Vagina (tissue), 2 donors: ENCODE results near the gene C1QC. TPM values are rescaled to one million over a fixed set of nuclear protein-coding genes. Genes with fewer than 3 reads are reported as not detected.

ENCODE experiments used
- DNase-seq, 2 donors: peaks; one replicate each; pipeline ENCODE4 v3.0.0-alpha.2; 2017; ENCODE audit errors: extremely low spot score in 2 of 2
- H3K27ac ChIP-seq: fragments of 200-600 bp; sonication (generic); one replicate; pipeline ENCODE4 v1.5.1; 2019
- H3K27me3 ChIP-seq: fragments of 200-600 bp; sonication (generic); one replicate; pipeline ENCODE4 v1.5.1; 2019
- H3K36me3 ChIP-seq, 2 donors: fragments of 200-600 bp; sonication (generic); one replicate each; pipeline ENCODE4 v1.5.1; 2017 to 2019
- H3K4me1 ChIP-seq: fragments of 200-600 bp; sonication (generic); one replicate; pipeline ENCODE4 v1.5.1; 2019
- H3K4me3 ChIP-seq, 2 donors: fragments of 200-600 bp; sonication (generic); 1 replicate in 1 of 2; 2 replicates in 1 of 2; pipeline ENCODE4 v1.5.1; 2016 to 2019
- H3K9me3 ChIP-seq: fragments of 200-600 bp; sonication (generic); one replicate; pipeline ENCODE4 v1.5.1; 2019
- POLR2A ChIP-seq, 2 donors: fragments of 450-650 bp; IDR thresholded peaks; one replicate each; pipeline ENCODE4 v1.6.1; 2017; ENCODE audit warnings: antibody characterized with exemption in 2 of 2, mild to moderate bottlenecking in 2 of 2, moderate library complexity in 2 of 2
- POLR2AphosphoS5 ChIP-seq, 2 donors: sonication (generic); formaldehyde crosslinking; IDR thresholded peaks; one replicate each; pipeline ENCODE4 v1.9.0; 2017; ENCODE audit warnings: antibody characterized with exemption in 2 of 2, mild to moderate bottlenecking in 2 of 2, low read depth in 1 of 2; ENCODE audit not compliant: insufficient read depth in 1 of 2
- intact Hi-C: fragments of 100-400 bp; cut with DNase I; formaldehyde crosslinking; loops from one replicate; pipeline ENCODE4 v1.15.1; 2023
- total RNA-seq: library from RNA; depleted of rRNA; stranded (reverse); fragments of >200 nt; gene quantifications from one replicate; pipeline ENCODE4 v1.2.3, GENCODE V29; 2016
- TF ChIP-seq, protein P1 (sequence below), 3 experiments: fragments of 450-650 bp in 2 of 3; fragments of 200-600 bp in 1 of 3; sonication (generic) in 1 of 3; IDR thresholded peaks; one replicate each; pipeline ENCODE4 v1.5.1; 2017 to 2019; ENCODE audit warnings: antibody characterized with exemption in 3 of 3, mild to moderate bottlenecking in 2 of 3, moderate library complexity in 2 of 3

The C1QC gene
- total RNA-seq, 1 donor from 2014 or later = 128 TPM

GRCh38 chr1:22677931-22678896 is 34.8 kb downstream of the C1QC start:
- intact Hi-C loops = no loop called here
- TF ChIP-seq POLR2A (IDR thresholded peaks at IDR 0.05) (no peak), POLR2AphosphoS5 (IDR thresholded peaks at IDR 0.05; ENCODE audit: insufficient read depth in 1 of 2, low read depth in 1 of 2) (no peak)
- TF ChIP-seq, protein P1, sequence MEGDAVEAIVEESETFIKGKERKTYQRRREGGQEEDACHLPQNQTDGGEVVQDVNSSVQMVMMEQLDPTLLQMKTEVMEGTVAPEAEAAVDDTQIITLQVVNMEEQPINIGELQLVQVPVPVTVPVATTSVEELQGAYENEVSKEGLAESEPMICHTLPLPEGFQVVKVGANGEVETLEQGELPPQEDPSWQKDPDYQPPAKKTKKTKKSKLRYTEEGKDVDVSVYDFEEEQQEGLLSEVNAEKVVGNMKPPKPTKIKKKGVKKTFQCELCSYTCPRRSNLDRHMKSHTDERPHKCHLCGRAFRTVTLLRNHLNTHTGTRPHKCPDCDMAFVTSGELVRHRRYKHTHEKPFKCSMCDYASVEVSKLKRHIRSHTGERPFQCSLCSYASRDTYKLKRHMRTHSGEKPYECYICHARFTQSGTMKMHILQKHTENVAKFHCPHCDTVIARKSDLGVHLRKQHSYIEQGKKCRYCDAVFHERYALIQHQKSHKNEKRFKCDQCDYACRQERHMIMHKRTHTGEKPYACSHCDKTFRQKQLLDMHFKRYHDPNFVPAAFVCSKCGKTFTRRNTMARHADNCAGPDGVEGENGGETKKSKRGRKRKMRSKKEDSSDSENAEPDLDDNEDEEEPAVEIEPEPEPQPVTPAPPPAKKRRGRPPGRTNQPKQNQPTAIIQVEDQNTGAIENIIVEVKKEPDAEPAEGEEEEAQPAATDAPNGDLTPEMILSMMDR (IDR thresholded peaks at IDR 0.05) = no peak
- H3K27me3 ChIP-seq = peaks cover 3% of the 10 kb centered on the region
- H3K4me3 ChIP-seq = no peak overlapping the region
- no peaks in the 10 kb centered on the region for H3K4me1 ChIP-seq
- no peak for DNase-seq
- no peak overlapping the region for H3K27ac ChIP-seq
- no peaks in the 10 kb centered on the region for H3K9me3 ChIP-seq
- no peaks in the 10 kb centered on the region for H3K36me3 ChIP-seq

GRCh38 chr1:22680726-22681125 is 37.3 kb downstream of the C1QC start:
- no peaks in the 10 kb centered on the region for H3K4me1 ChIP-seq
- H3K27ac ChIP-seq = no peak overlapping the region
- no peak overlapping the region for H3K4me3 ChIP-seq
- TF ChIP-seq POLR2A (IDR thresholded peaks at IDR 0.05) (no peak), POLR2AphosphoS5 (IDR thresholded peaks at IDR 0.05; ENCODE audit: insufficient read depth in 1 of 2, low read depth in 1 of 2) (no peak)
- TF ChIP-seq, protein P1 (IDR thresholded peaks at IDR 0.05) = no peak
- no peaks in the 10 kb centered on the region for H3K36me3 ChIP-seq
- peaks cover 3% of the 10 kb centered on the region for H3K27me3 ChIP-seq
- DNase-seq = no peak
- H3K9me3 ChIP-seq = no peaks in the 10 kb centered on the region
- intact Hi-C loops = no loop called here

GRCh38 chr1:22681556-22682276 is 38.3 kb downstream of the C1QC start:
- no peaks in the 10 kb centered on the region for H3K4me1 ChIP-seq
- H3K36me3 ChIP-seq = no peaks in the 10 kb centered on the region
- DNase-seq = no peak
- H3K9me3 ChIP-seq = no peaks in the 10 kb centered on the region
- H3K4me3 ChIP-seq = no peak overlapping the region
- TF ChIP-seq POLR2AphosphoS5 (IDR thresholded peaks at IDR 0.05; ENCODE audit: insufficient read depth in 1 of 2, low read depth in 1 of 2) = no peak
- TF ChIP-seq, protein P1 (IDR thresholded peaks at IDR 0.05) = no peak
- no peak for TF ChIP-seq POLR2A (IDR thresholded peaks at IDR 0.05)
- intact Hi-C loops = no loop called here
- no peak overlapping the region for H3K27ac ChIP-seq
- H3K27me3 ChIP-seq = peaks cover 2% of the 10 kb centered on the region

DNA sequence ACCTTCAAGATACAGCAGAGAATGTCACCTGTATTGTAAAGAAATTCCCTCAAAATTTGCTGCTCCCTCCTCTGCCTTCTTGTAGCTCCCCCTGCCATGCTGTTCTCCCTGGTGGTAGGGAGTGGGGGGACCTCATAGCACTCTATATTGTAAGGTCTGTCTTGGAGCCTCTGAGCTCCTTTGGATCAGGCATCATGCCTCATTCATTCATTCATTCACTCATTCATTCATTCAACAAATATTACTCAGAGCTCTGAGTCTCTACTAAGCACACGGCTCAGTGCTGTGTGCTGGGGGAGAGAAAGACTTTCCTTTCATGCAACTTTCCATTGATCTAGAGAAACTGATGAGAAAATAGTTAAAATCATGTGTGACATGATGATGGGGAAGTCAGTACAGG is 40.1 kb downstream of the C1QC start:
- intact Hi-C loops = no loop called here
- H3K4me1 ChIP-seq = no peaks in the 10 kb centered on the region
- TF ChIP-seq, protein P1 (IDR thresholded peaks at IDR 0.05) = no peak
- no peak for TF ChIP-seq POLR2AphosphoS5 (IDR thresholded peaks at IDR 0.05; ENCODE audit: insufficient read depth in 1 of 2, low read depth in 1 of 2)
- no peak for TF ChIP-seq POLR2A (IDR thresholded peaks at IDR 0.05)
- no peak overlapping the region for H3K27ac ChIP-seq
- no peaks in the 10 kb centered on the region for H3K36me3 ChIP-seq
- no peak for DNase-seq
- no peaks in the 10 kb centered on the region for H3K27me3 ChIP-seq
- no peak overlapping the region for H3K4me3 ChIP-seq
- H3K9me3 ChIP-seq = no peaks in the 10 kb centered on the region
